ENCODE results near the gene C2orf42. TPM values are rescaled to one million over a fixed set of nuclear protein-coding genes. Genes with fewer than 3 reads are reported as not detected.
"Not testable (repeated sequence)": the region's sequence is repeated elsewhere in the genome, so short reads cannot be mapped to it uniquely, and the experiment has no call there.

C2orf42 gene
- polyA plus RNA-seq (2012; ENCODE audit: insufficient read depth, insufficient read length, low read depth), result 11.4 TPM

GRCh38 chr2:70190418-70191243, at the start of gene C2orf42:
TSS of gene C2orf42 (minus strand) at chr2:70191019. CDS start at chr2:70181985, 9,034 bp downstream.
- peak within 1 kb of the TSS; percentile 89 for H3K4me3 ChIP-seq (ENCODE audit: low read depth, low read length)
- peak; percentile 88 for DNase-seq
- H3K27me3 ChIP-seq, result no peaks in the 10 kb centered on the region
- TF ChIP-seq CTCF (IDR thresholded peaks at IDR 0.05; ENCODE audit: low read depth, low read length), result no peak
- no peaks in the 10 kb centered on the region for H3K36me3 ChIP-seq
- H3K9me3 ChIP-seq, result no peaks in the 10 kb centered on the region
- H3K4me1 ChIP-seq, result no peaks in the 10 kb centered on the region

DNA sequence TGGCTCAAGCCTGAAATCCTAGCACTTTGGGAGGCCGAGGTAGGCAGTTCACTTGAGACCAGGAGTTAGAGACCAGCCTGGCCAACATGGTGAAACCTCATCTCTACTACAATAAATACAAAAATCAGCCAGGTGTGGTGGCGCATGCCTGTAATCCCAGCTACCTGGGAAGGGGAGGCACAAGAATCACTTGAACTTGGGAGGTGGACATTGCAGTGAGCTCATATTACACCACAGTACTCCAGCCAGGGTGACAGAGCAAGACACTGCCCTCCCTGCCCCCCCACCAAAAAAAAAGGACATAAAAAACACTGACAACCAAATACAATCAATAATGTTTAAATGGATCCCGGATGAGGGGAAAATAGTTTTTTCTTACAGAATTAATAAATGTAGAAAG, 49.8 kb upstream of the C2orf42 start:
- H3K27me3 ChIP-seq, result no peaks in the 10 kb centered on the region
- H3K36me3 ChIP-seq, result no peaks in the 10 kb centered on the region; the same call in 1 of the 2 replicates
- TF ChIP-seq CTCF (IDR thresholded peaks at IDR 0.05; ENCODE audit: low read depth, low read length), result no peak
- no peaks in the 10 kb centered on the region for H3K4me1 ChIP-seq
- H3K4me3 ChIP-seq (ENCODE audit: low read depth, low read length), result no peak overlapping the region
- no peaks in the 10 kb centered on the region for H3K9me3 ChIP-seq
- DNase-seq, result no peak

- DNase-seq, result no peak
- H3K36me3 ChIP-seq, result peaks cover 4% of the 10 kb centered on the region; the same call in 1 of the 2 replicates
- no peak overlapping the region for H3K4me3 ChIP-seq (ENCODE audit: low read depth, low read length)
- no peaks in the 10 kb centered on the region for H3K9me3 ChIP-seq
- no peaks in the 10 kb centered on the region for H3K27me3 ChIP-seq
- TF ChIP-seq CTCF (IDR thresholded peaks at IDR 0.05; ENCODE audit: low read depth, low read length), result no peak
- no peaks in the 10 kb centered on the region for H3K4me1 ChIP-seq
Measured at GRCh38 chr2:70233926-70234325, 43.1 kb upstream of the C2orf42 start.

DNA sequence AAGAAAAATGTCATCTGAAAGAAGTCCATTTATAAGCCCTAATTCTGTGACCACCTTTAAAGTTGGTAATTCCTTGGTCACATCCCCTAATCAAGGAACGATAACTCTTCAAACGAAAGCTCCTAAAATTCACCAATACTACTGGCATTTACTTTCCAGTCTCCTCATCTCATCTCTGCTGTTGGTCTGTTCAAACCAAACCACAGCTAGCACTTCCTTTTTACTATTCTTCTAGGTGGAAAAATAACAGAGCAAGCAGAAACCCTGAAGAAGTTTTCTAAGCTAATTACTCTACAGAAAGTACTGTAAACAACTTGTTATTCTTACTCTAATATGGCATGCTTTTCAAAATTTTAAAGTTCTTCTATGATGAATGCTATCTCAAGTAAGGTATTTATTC, 36.0 kb upstream of the C2orf42 start:
- peaks cover 24% of the 10 kb centered on the region for H3K36me3 ChIP-seq
- no peak for DNase-seq
- no peaks in the 10 kb centered on the region for H3K9me3 ChIP-seq
- no peak for TF ChIP-seq CTCF (IDR thresholded peaks at IDR 0.05; ENCODE audit: low read depth, low read length)
- H3K4me3 ChIP-seq (ENCODE audit: low read depth, low read length), result no peak overlapping the region
- H3K27me3 ChIP-seq, result no peaks in the 10 kb centered on the region
- no peaks in the 10 kb centered on the region for H3K4me1 ChIP-seq

GRCh38 chr2:70223305-70223704, 32.5 kb upstream of the C2orf42 start:
- not testable (repeated sequence) for H3K4me1 ChIP-seq; H3K9me3 ChIP-seq; H3K27me3 ChIP-seq; H3K4me3 ChIP-seq (ENCODE audit: low read depth, low read length); DNase-seq
- peaks cover 20% of the 10 kb centered on the region for H3K36me3 ChIP-seq

DNA sequence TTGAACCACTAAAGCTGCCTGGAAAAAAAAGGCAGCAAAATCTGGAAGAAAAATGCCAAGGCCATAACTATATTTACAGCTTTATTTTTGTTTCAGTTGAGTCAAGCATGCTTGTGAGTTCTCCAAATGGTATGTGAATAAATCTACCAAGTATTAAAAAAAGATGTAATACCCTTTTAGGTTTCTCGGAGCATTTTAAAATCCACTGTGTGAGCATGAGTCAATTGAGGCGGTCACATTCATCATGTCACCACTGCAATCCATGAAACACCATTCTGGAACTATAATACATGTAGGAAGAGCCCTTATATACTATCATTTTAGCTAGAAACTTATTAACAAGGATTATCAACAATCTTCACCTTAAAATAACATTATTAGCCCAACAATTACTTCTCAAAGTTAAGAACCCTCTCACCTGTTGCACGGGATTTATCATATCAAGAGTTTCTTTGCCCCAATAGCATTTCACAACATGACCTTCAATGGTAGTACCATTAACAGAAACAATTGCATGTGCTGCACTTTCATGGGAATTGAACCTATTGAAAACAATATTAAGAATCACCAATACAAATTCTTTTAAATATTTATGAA, 24.2 kb upstream of the C2orf42 start:
- Histone ChIP-seq H3K4me3 (ENCODE audit: low read depth, low read length) (no peak overlapping the region), H3K4me1 (no peaks in the 10 kb centered on the region), H3K36me3 (peaks cover 3% of the 10 kb centered on the region), H3K27me3 (no peaks in the 10 kb centered on the region), H3K9me3 (no peaks in the 10 kb centered on the region)
- no peak for DNase-seq
- TF ChIP-seq CTCF (IDR thresholded peaks at IDR 0.05; ENCODE audit: low read depth, low read length), result no peak
